ENCODE measurements around the gene METTL16.

The METTL16 gene

GRCh38 chr17:2403044-2403443, 108.6 kb downstream of the METTL16 start:
- no peak for DNase-seq (ENCODE audit: low read depth)
- in situ Hi-C loops (cut with HindIII; ENCODE audit: low sequenced_read_pairs) = no loop called here
- H3K4me3 ChIP-seq (ENCODE audit: low read depth, low read length) = no peak overlapping the region
- TF ChIP-seq, protein P1, sequence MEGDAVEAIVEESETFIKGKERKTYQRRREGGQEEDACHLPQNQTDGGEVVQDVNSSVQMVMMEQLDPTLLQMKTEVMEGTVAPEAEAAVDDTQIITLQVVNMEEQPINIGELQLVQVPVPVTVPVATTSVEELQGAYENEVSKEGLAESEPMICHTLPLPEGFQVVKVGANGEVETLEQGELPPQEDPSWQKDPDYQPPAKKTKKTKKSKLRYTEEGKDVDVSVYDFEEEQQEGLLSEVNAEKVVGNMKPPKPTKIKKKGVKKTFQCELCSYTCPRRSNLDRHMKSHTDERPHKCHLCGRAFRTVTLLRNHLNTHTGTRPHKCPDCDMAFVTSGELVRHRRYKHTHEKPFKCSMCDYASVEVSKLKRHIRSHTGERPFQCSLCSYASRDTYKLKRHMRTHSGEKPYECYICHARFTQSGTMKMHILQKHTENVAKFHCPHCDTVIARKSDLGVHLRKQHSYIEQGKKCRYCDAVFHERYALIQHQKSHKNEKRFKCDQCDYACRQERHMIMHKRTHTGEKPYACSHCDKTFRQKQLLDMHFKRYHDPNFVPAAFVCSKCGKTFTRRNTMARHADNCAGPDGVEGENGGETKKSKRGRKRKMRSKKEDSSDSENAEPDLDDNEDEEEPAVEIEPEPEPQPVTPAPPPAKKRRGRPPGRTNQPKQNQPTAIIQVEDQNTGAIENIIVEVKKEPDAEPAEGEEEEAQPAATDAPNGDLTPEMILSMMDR (IDR thresholded peaks at IDR 0.05; ENCODE audit: low read depth, low read length, missing control alignments) = no peak

DNA sequence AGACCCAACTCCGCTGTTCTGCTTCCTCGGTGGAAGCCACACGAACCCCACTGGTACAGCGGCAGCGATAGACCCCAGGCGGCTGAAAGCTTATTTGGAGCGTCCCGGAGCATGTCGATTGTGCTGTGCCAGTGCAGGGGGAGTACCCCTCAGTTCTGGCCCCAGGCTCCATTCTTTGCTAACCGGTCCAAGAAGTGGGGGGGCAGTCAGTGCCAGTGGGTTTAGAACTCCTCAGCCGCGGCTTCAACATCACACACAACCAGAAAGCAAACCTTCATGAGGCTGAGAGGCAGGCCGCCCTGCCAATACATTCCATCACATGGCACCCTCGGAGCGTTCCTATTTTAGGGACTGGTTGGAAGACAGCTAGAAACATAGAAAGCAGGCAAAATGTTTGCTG, 109.1 kb downstream of the METTL16 start:
- no peak for DNase-seq (ENCODE audit: low read depth)
- peak overlapping the region; percentile 99 for H3K4me3 ChIP-seq (ENCODE audit: low read depth, low read length)
- in situ Hi-C loops (cut with HindIII; ENCODE audit: low sequenced_read_pairs) = no loop called here
- TF ChIP-seq, protein P1 (IDR thresholded peaks at IDR 0.05; ENCODE audit: low read depth, low read length, missing control alignments) = no peak

GRCh38 chr17:2401426-2402221, 110.1 kb downstream of the METTL16 start:
- H3K4me3 ChIP-seq (ENCODE audit: low read depth, low read length) = peak overlapping the region; percentile 99
- TF ChIP-seq, protein P1 (IDR thresholded peaks at IDR 0.05; ENCODE audit: low read depth, low read length, missing control alignments) = no peak
- in situ Hi-C loops (cut with HindIII; ENCODE audit: low sequenced_read_pairs) = no loop called here
- DNase-seq (ENCODE audit: low read depth) = peak; percentile 99

DNA sequence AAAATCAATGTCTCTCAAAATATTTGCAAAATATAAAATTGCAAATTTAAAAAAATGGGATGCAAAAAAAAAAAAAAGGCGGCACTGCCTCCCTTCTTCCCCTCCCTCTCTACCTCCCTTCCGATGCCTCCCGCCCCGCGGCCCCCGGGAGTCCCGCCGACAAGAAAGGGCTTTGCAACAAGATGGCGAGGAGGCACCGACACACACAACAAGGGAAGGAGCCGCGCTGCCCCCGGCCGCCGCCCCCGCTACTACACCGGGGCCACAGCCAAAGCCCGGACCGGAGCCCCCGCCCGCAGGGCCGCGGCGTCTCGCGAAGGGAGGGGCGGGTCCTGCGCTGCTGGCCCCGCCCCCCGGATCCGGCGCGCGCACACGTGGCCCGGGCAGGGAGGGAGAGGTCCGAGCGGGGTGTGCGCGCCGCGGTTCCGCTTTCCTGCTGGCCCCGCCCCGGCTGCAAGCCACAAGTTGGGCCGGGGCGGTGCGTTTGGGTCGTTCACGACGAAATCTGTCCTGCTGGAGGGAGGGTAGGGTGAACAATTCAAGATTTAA, 110.7 kb downstream of the METTL16 start, which contains the start of gene MNT:
TSS of gene MNT (minus strand) at position 184 of the 549 bp plus-strand sequence. CDS start 348 bp downstream, outside the sequence.
- peak within 1 kb of the TSS; percentile 99 for H3K4me3 ChIP-seq (ENCODE audit: low read depth, low read length)
- peak; percentile 83 for DNase-seq (ENCODE audit: low read depth)
- in situ Hi-C loops (cut with HindIII; ENCODE audit: low sequenced_read_pairs) = no loop called here
- TF ChIP-seq, protein P1 (IDR thresholded peaks at IDR 0.05; ENCODE audit: low read depth, low read length, missing control alignments) = no peak

GRCh38 chr17:2400474-2400866, 111.2 kb downstream of the METTL16 start:
- DNase-seq (ENCODE audit: low read depth) = no peak
- TF ChIP-seq, protein P1 (IDR thresholded peaks at IDR 0.05; ENCODE audit: low read depth, low read length, missing control alignments) = no peak
- peak overlapping the region; percentile 99 for H3K4me3 ChIP-seq (ENCODE audit: low read depth, low read length)
- in situ Hi-C loops (cut with HindIII; ENCODE audit: low sequenced_read_pairs) = no loop called here

- H3K4me3 ChIP-seq (ENCODE audit: low read depth, low read length) = peak overlapping the region; percentile 99
- DNase-seq (ENCODE audit: low read depth) = peak; percentile 76
- TF ChIP-seq, protein P1 (IDR thresholded peaks at IDR 0.05; ENCODE audit: low read depth, low read length, missing control alignments) = no peak
- in situ Hi-C loops (cut with HindIII; ENCODE audit: low sequenced_read_pairs) = no loop called here
Measured at GRCh38 chr17:2399572-2400473, 111.9 kb downstream of the METTL16 start.
